DMS114 treated with DMSO at 0.1 percent for 48 hours (cell line): Measurements from ENCODE around the gene CELSR1.

ENCODE experiments used
- DNase-seq: peaks from one replicate; lab custom pipeline; 2025; ENCODE audit not compliant: unreplicated experiment; lab: John Stamatoyannopoulos, UW

Gene CELSR1

DNA sequence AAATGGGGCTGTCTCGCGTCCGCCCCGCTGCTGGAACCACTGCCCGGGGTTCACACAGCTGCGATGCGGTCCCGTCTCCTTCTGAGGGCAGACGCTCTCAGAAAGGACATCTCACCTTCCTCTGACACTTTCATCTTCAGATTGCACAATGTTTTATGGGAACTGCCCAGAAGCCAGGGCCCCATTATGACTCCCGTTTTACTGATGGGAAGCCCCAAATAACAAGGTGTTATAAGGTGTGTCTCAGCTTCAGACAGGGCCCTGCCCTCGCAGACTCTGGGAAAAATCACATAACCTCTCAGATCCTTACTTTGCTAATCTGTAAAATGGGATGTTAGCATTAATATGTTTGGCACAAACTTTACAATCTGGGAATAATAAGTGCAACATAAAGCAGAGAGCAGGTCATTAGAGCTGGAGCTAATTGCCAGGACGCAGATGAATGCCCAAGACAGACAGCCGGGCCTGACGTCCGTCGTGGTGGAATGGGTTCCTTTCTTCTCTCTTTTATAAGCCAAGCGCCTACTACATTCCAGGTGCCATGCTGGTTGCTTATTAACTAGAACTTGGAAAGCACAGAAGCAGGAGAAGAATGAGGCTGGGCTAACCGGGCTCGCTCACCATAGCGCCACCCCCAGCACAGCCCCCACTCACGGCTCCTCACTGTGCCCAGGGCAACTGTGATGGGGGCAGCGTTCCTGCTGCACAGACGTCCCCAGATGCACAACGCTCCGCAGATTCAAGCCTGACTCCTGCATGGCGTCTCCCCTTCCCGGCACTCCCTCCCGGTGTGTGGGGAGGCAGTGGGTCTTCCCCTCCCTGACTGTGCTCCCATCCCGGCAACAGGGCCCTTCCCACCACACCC lies 158.1 kb downstream of the CELSR1 start:
- no peak for DNase-seq

- no peak for DNase-seq
Observed at GRCh38 chr22:46378426-46379065, 158.9 kb downstream of the CELSR1 start.

GRCh38 chr22:46377525-46378425 lies 159.6 kb downstream of the CELSR1 start:
- DNase-seq = no peak

DNA sequence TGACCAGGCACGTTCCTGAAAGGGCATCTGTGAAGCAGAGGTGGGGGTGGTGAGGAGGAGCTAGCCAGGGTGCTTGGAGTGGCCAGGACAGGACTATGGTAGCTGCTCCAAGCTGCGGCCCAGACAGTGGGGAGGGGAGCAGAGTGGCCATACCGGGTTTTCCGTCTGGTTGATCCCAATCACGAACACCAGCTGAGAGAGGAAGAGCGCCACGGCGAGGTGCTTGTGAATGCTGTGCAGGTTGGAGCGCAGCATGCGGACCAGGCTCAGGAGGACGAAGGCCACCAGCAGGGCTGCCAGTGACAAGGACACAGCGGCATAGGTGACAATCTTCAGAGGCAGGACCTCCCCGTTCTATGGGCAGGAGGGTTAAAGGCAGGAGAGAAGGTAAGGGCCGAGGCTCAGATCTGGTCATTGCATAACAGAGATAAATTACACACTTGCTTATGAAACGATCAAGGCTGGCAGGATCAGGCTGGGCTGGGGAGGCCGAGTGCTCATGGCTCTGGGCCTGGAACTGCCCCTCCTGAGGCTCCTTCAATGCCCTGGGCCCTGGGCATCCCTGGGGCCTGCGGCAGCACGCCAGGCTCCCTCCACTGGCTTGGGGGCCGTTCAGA lies 160.4 kb downstream of the CELSR1 start:
- no peak for DNase-seq

- no peak for DNase-seq
Observed at GRCh38 chr22:46376111-46376510, 161.3 kb downstream of the CELSR1 start.

DNA sequence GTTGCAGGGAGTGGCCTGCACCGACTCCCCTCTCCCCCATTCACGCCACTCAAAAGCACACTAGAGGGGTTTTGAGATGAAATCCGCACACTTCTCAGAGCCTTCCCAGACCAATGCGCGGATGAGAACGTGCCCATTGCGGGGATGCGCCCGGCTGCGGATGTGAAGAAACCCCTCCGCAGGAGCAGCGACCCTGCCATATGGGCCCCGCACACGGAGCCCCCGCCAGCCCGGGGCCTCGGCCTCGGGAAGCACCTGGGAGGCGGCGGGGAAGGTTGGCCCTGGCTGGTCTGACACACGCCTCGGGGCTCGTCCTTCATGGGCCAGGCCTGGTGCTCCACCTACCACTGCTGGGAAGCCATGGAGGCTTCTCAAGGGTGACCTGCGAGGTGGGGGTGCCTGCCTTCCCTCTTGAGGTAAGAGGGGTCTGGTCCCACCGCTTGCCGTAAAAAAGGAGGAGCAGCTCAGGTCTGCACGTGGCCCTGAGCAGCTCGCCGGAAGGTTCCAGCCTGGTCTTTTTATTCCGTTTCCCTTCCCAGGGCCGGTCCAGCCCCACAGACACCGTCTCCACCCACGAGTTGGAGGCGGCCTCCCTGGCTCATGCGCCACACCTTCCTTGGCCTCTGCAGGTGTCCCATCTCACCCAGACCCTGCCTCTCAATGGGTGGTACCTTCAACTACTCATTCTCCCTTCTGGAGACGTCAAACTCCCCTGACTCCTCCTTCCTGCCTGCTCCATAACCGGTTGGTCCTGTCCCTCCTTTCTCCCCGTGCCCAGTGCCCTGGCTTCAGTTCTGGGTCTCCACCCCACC lies 162.6 kb downstream of the CELSR1 start:
- DNase-seq = no peak

GRCh38 chr22:46373921-46374662 lies 163.3 kb downstream of the CELSR1 start:
- no peak for DNase-seq

GRCh38 chr22:46373159-46373558 lies 164.3 kb downstream of the CELSR1 start:
- no peak for DNase-seq

GRCh38 chr22:46372686-46373085 lies 164.7 kb downstream of the CELSR1 start:
- no peak for DNase-seq

DNA sequence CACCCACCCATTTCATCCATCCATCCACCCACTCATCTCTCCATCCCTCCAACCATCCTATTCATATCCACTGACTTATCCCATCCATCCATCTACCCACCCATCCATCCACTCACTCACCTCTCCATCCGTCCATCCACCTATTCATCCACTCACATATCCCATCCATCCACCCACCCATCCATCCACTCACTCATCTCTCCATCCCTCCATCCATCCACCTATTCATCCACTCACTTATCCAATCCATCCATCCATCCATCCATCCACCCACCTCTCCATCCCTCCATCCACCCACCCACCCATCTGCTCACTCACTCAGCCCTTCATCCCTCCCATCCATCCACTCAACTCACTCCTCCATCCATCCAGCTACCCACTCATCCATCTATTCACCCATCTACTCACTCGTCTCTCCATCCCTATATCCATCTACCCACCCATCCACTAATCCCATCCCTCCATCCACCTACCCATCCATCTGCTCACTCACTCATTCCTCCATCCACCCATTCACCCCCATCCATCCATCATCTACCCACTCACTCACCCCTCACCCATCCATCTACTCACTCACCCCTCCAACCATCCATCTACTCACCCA lies 165.7 kb downstream of the CELSR1 start:
- no peak for DNase-seq

DNA sequence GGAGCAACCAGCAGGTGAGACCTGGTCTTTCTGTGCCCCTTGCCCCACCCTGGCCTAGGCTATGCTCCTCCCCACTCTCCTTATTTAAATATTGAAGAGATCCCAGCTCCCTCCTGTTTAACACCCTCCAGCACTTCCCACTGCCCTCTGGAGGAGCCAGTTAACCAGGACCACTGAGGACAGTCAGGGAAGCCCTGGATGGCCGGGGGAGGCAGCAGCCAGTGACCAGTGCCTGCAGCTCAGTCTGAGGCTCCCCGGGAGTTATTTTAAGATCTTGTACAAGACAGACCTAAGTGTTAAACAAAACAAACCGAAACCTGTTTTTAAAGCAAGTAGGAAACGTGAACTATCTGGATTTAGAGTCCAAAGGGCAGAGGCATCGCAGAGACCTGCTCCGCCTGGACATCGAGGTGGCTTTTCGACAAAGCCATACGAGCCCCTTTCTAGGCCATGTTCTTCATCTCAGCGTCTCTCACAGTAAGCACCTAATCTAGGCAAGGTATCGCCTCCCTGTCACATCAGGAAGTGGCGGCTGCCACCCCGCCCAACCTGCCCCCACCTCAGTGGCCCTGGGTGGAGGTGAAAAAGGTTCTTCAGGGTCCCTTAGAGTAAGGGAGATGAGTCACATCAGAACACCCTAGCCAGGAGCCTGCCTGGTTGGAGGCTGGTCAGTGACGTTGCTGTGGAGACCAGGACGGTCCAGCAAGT lies 166.7 kb downstream of the CELSR1 start:
- DNase-seq = no peak

DNA sequence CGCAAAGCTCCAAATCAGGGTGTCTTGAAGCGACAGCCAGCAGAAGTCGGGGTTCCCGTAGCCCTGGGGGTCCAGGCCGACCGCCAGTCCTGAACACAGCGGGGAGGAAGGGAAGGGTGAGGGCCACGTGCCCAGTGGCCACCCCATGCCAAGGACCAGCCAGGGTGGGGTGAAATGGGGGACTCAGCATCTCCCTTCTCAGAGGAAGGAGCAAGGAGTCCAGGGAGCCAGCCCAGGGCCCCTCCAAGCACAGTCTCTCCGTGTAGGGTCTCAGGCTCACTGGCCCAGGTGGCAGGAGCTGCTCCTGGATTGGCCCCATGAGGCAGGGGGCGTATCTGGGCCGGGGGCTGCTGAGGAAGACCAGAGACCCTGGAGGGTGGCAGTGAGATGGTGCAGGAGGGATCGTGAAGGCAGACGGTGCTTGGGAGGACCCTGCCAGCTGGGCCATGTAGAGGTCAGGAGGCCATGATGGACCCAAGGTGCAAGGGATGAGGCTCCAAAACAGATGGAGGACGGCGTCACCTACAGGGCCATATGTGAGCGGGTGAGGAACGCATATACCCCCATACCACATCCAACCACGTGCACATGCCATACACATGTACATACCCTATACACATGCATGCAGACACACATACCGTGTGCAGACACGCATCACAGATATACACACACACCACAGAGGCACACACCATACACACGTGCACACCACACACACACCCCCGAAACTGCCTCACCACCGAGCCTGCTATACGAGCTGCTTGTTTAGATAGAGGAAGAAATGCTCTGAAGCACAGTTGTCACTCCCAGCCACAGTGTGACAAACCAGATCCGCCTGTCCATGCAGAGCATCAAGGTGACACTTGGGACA lies 167.5 kb downstream of the CELSR1 start:
- no peak for DNase-seq

GRCh38 chr22:46368871-46369715 lies 168.3 kb downstream of the CELSR1 start:
- no peak for DNase-seq

GRCh38 chr22:46368422-46368821 lies 169.0 kb downstream of the CELSR1 start:
- DNase-seq = no peak

GRCh38 chr22:46367707-46368191 lies 169.7 kb downstream of the CELSR1 start:
- no peak for DNase-seq
